ENCODE measurements around the gene TMCO1. TPM values are rescaled to one million over a fixed set of nuclear protein-coding genes. Genes with fewer than 3 reads are reported as not detected.

TMCO1 gene
- total RNA-seq, 1 donor from 2014 or later = 74.9 TPM

DNA sequence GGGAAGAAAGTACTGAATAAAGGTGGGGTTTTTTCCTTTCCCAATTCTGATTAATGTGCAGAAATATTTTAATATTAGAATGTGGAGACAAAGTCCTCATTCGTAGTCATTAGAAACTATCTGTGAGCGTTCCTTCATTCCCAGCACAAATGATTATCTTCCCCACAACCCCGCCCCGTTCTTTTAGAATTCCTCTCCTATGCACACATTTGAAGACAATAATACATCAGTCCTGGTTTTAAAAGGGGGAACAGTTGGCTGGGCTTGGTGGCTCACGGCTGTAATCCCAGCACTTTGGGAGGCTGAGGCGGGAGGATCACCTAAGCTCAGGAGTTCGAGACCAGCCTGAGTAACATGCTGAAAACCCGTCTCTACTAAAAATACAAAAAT is 71.2 kb downstream of the TMCO1 start:
- no peak for DNase-seq
- TF ChIP-seq, protein P1, sequence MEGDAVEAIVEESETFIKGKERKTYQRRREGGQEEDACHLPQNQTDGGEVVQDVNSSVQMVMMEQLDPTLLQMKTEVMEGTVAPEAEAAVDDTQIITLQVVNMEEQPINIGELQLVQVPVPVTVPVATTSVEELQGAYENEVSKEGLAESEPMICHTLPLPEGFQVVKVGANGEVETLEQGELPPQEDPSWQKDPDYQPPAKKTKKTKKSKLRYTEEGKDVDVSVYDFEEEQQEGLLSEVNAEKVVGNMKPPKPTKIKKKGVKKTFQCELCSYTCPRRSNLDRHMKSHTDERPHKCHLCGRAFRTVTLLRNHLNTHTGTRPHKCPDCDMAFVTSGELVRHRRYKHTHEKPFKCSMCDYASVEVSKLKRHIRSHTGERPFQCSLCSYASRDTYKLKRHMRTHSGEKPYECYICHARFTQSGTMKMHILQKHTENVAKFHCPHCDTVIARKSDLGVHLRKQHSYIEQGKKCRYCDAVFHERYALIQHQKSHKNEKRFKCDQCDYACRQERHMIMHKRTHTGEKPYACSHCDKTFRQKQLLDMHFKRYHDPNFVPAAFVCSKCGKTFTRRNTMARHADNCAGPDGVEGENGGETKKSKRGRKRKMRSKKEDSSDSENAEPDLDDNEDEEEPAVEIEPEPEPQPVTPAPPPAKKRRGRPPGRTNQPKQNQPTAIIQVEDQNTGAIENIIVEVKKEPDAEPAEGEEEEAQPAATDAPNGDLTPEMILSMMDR (IDR thresholded peaks at IDR 0.05; ENCODE audit: partially characterized antibody, unreplicated experiment) = no peak
- H3K4me3 Mint-ChIP-seq (ENCODE audit: unreplicated experiment) = peak overlapping the region; percentile 92
- H3K27me3 Mint-ChIP-seq (ENCODE audit: unreplicated experiment) = peaks cover 3% of the 10 kb centered on the region
- H3K36me3 Mint-ChIP-seq (ENCODE audit: unreplicated experiment) = no peaks in the 10 kb centered on the region
- no peaks in the 10 kb centered on the region for H3K9me3 Mint-ChIP-seq (ENCODE audit: unreplicated experiment)
- H3K4me1 Mint-ChIP-seq (ENCODE audit: low read depth, unreplicated experiment) = peaks cover 9% of the 10 kb centered on the region
- H3K27ac Mint-ChIP-seq (ENCODE audit: unreplicated experiment) = peak overlapping the region; percentile 68

DNA sequence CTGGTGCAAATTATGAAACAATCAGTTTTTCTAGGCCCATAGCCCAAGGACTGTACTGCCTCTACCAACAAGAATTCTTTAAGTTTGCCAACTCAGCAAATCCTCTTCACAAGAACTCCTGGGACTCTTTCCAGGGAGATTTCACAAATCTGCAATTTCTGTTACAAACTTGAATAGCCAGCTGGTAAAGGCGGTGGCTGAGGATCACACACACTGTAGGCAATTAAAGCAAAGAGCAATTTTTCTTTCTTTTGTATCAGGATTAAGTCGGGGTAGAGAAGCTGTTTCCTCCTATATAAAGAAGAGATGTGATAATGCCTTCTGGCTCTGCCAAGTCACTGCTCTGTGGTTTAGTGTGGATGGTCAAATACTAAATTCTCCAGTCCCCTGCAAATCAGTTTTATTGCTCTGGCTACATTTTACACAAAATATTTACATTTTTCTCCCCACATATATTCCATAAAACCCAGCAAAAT is 72.0 kb downstream of the TMCO1 start:
- peaks cover 2% of the 10 kb centered on the region for H3K27me3 Mint-ChIP-seq (ENCODE audit: unreplicated experiment)
- H3K4me1 Mint-ChIP-seq (ENCODE audit: low read depth, unreplicated experiment) = peaks cover 9% of the 10 kb centered on the region
- H3K9me3 Mint-ChIP-seq (ENCODE audit: unreplicated experiment) = no peaks in the 10 kb centered on the region
- TF ChIP-seq, protein P1 (IDR thresholded peaks at IDR 0.05; ENCODE audit: partially characterized antibody, unreplicated experiment) = no peak
- peak overlapping the region; percentile 64 for H3K4me3 Mint-ChIP-seq (ENCODE audit: unreplicated experiment)
- H3K36me3 Mint-ChIP-seq (ENCODE audit: unreplicated experiment) = no peaks in the 10 kb centered on the region
- H3K27ac Mint-ChIP-seq (ENCODE audit: unreplicated experiment) = no peak overlapping the region
- DNase-seq = no peak

DNA sequence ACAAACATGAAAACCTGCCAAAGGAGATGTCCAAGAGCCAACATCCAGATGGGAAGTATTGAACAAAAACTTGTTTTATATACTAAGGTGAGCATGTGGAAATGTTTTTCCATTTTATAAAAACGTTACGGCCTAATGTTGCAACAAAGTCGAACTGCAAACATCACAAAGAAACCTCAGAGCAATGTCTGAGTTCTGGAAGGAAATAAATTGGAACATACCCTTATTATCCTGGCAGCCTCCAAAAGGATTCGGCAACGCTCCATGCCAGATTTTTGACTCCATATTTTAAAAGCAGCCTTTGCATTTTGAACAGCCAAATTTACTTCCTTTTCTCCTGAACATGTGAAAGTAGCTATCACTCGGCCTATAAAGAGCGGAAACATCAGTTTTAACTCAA is 73.6 kb downstream of the TMCO1 start:
- Mint-ChIP-seq H3K4me1 (ENCODE audit: low read depth, unreplicated experiment) (peaks cover 9% of the 10 kb centered on the region), H3K27ac (ENCODE audit: unreplicated experiment) (no peak overlapping the region), H3K27me3 (ENCODE audit: unreplicated experiment) (no peaks in the 10 kb centered on the region), H3K4me3 (ENCODE audit: unreplicated experiment) (no peak overlapping the region), H3K9me3 (ENCODE audit: unreplicated experiment) (no peaks in the 10 kb centered on the region), H3K36me3 (ENCODE audit: unreplicated experiment) (peaks cover 7% of the 10 kb centered on the region)
- TF ChIP-seq, protein P1 (IDR thresholded peaks at IDR 0.05; ENCODE audit: partially characterized antibody, unreplicated experiment) = no peak
- no peak for DNase-seq

DNA sequence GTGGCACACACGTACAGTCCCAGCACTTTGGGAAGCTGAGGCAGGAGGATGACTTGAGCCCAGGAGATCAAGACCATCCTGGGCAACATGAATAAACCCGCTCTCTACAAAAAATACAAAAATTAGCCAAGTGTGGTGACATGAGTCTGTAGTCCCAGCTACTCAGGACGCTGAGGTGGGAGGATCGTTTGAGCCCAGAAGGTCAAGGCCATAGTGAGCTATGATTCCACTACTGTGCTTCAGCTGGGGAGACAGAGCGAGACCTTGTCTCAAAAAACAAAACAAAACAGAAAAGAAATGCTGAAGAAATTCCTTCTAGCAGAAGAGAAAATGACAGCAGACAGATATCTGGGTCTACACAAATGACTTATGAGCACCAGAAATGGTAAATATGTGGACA is 80.6 kb downstream of the TMCO1 start:
- no peaks in the 10 kb centered on the region for H3K4me1 Mint-ChIP-seq (ENCODE audit: low read depth, unreplicated experiment)
- no peak overlapping the region for H3K4me3 Mint-ChIP-seq (ENCODE audit: unreplicated experiment)
- H3K36me3 Mint-ChIP-seq (ENCODE audit: unreplicated experiment) = peaks cover 15% of the 10 kb centered on the region
- TF ChIP-seq, protein P1 (IDR thresholded peaks at IDR 0.05; ENCODE audit: partially characterized antibody, unreplicated experiment) = no peak
- DNase-seq = no peak
- H3K9me3 Mint-ChIP-seq (ENCODE audit: unreplicated experiment) = no peaks in the 10 kb centered on the region
- peaks cover 2% of the 10 kb centered on the region for H3K27me3 Mint-ChIP-seq (ENCODE audit: unreplicated experiment)
- no peak overlapping the region for H3K27ac Mint-ChIP-seq (ENCODE audit: unreplicated experiment)

GRCh38 chr1:165686971-165687433 is 81.7 kb downstream of the TMCO1 start:
- TF ChIP-seq, protein P1 (IDR thresholded peaks at IDR 0.05; ENCODE audit: partially characterized antibody, unreplicated experiment) = no peak
- Mint-ChIP-seq H3K36me3 (ENCODE audit: unreplicated experiment) (peaks cover 15% of the 10 kb centered on the region), H3K27ac (ENCODE audit: unreplicated experiment) (no peak overlapping the region), H3K27me3 (ENCODE audit: unreplicated experiment) (peaks cover 2% of the 10 kb centered on the region), H3K9me3 (ENCODE audit: unreplicated experiment) (no peaks in the 10 kb centered on the region), H3K4me1 (ENCODE audit: low read depth, unreplicated experiment) (no peaks in the 10 kb centered on the region), H3K4me3 (ENCODE audit: unreplicated experiment) (no peak overlapping the region)
- DNase-seq = no peak

Data from glutamatergic neuron (in vitro differentiated cells).